IPS-18a (cell line): ENCODE results near the gene CEBPZOS.
A peak's percentile ranks its signal among the peaks of the same experiment; 100 is the strongest.
"Not testable (repeated sequence)": the region's sequence is repeated elsewhere in the genome, so short reads cannot be mapped to it uniquely, and the experiment has no call there.

Source experiments
- H3K27ac ChIP-seq: one replicate; pipeline ENCODE4 v1.5.1; 2013; ENCODE audit warnings: low read length
- H3K27me3 ChIP-seq: one replicate; pipeline ENCODE4 v1.6.1; 2013; ENCODE audit warnings: mild to moderate bottlenecking, low read length; ENCODE audit not compliant: control insufficient read depth, insufficient read depth
- H3K36me3 ChIP-seq: one replicate; pipeline ENCODE4 v1.6.1; 2013; ENCODE audit warnings: low read depth, low read length; ENCODE audit not compliant: control insufficient read depth
- H3K4me1 ChIP-seq: one replicate; pipeline ENCODE4 v1.6.1; 2013; ENCODE audit warnings: low read depth, low read length; ENCODE audit not compliant: control insufficient read depth
- H3K4me3 ChIP-seq: one replicate; pipeline ENCODE4 v1.5.1; 2013; ENCODE audit warnings: low read length
- H3K9ac ChIP-seq: one replicate; pipeline ENCODE4 v1.6.1; 2013; ENCODE audit warnings: mild to moderate bottlenecking, low read length, moderate library complexity
- H3K9me3 ChIP-seq: one replicate; pipeline ENCODE4 v1.6.1; 2013; ENCODE audit warnings: low read depth, low read length; ENCODE audit not compliant: control insufficient read depth

The CEBPZOS gene

DNA sequence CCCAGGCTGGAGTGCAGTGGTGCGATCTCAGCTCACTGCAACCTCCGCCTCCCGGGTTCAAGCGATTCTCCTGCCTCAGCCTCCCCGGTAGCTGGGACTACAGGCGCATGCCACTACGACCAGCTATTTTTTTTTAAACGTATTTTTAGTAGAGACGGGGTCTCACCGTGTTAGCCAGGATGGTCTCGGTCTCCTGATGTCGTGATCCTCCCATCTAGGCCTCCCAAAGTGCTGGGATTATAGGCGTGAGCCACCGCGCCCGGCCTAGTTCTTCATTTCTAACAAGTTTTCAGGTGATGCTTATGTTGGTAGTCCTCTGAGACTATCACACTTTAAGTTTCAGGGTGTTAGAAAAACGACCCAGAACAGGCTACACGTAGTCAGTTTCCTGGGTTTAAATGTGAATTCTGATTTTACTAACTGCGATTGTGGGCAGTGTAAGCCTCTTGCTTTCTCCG lies 405 bp upstream of the CEBPZOS start:
- H3K4me3 ChIP-seq = peak overlapping the region; percentile 65
- not testable (repeated sequence) for H3K9ac ChIP-seq, H3K27me3 ChIP-seq, H3K9me3 ChIP-seq, H3K27ac ChIP-seq
- peaks cover 12% of the 10 kb centered on the region for H3K36me3 ChIP-seq
- peaks cover 29% of the 10 kb centered on the region for H3K4me1 ChIP-seq

DNA sequence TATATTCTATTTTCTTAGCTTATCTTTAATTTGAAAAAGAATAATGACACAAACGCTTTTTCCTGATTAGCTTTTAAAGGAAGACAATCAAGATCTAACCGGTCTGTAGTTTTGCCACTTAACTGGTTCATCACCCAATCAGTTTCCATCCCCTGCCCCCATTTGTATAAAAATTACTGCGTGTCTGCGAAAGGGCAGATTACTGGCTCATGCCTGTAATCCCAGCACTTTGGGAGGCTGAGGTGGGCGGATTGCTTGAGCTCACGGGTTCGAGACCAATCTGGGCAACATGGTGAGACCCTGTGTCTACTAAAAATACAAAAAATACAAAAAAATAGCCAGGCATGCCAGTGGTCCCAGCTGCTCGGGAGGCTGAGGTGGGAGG lies 2.4 kb downstream of the CEBPZOS start:
- Histone ChIP-seq H3K4me3 (no peak overlapping the region), H3K36me3 (peaks cover 38% of the 10 kb centered on the region), H3K9ac (peak overlapping the region; percentile 31), H3K27me3 (no peaks in the 10 kb centered on the region), H3K9me3 (peaks cover 5% of the 10 kb centered on the region), H3K4me1 (peaks cover 12% of the 10 kb centered on the region), H3K27ac (peak overlapping the region; percentile 81)

DNA sequence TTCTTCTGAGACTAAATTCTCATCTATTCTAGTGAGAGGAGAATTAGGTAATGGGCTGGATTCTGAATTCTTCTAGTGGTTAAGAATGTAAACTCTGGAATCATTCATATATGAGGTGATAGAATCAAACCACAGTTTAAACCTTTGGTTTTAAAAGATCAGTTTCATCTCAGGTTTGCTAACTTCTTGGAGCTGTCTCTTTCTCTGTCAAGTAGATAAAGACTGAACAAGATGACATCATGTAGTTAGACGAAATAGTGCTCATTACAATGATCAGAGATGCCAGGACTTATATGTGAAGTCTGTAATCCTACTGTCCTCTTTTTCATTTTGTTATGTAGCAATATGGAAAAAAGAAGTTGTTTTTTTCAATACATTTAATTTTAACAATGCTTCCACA lies 4.9 kb downstream of the CEBPZOS start:
- Histone ChIP-seq H3K4me3 (no peak overlapping the region), H3K4me1 (peaks cover 31% of the 10 kb centered on the region), H3K27ac (no peak overlapping the region), H3K27me3 (no peaks in the 10 kb centered on the region), H3K9me3 (peaks cover 9% of the 10 kb centered on the region), H3K9ac (no peak overlapping the region), H3K36me3 (peaks cover 47% of the 10 kb centered on the region)

DNA sequence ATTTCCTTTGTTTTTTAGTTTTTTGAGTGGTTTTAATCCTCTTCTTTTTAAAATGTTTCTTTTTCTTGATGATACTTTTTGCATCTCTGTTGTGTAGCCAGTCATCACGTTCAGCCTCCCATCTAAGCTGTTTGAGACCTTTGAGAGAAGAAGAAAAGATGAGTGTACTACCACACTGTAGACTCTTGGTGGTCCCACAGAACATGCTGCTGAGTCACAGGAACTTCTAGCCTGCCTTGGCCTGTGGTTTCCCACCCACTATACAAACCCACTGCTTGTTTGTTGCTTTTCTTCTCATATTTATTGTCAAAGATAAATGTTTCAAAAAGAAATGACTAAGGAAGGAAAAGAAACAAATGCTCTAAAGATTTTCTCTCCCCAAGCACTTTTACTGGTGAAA lies 5.5 kb downstream of the CEBPZOS start:
- H3K27ac ChIP-seq = no peak overlapping the region
- H3K4me3 ChIP-seq = no peak overlapping the region
- no peak overlapping the region for H3K9ac ChIP-seq
- H3K36me3 ChIP-seq = peaks cover 50% of the 10 kb centered on the region
- peaks cover 31% of the 10 kb centered on the region for H3K4me1 ChIP-seq
- H3K9me3 ChIP-seq = peaks cover 9% of the 10 kb centered on the region
- no peaks in the 10 kb centered on the region for H3K27me3 ChIP-seq

DNA sequence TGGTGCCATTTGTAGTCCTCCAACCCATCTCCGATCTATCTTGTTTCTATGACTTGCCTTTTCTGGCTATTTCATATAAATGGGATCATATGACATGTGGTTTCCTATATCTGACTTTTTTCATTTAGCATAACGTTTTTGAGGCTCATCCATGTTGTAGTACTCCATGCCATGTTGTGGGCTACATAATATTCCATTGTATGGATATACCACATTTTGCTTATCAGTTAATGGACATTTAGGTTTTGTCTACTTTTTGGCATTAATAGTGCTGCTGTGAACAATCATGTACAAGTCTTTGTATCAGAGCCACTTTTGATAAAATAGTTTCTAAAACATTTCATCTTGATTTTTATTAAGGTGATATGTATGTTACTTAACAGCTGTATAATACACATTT lies 7.4 kb downstream of the CEBPZOS start:
- Histone ChIP-seq H3K27me3 (no peaks in the 10 kb centered on the region), H3K9ac (no peak overlapping the region), H3K4me1 (peaks cover 26% of the 10 kb centered on the region), H3K27ac (no peak overlapping the region), H3K4me3 (no peak overlapping the region), H3K9me3 (peaks cover 15% of the 10 kb centered on the region), H3K36me3 (peaks cover 70% of the 10 kb centered on the region)

DNA sequence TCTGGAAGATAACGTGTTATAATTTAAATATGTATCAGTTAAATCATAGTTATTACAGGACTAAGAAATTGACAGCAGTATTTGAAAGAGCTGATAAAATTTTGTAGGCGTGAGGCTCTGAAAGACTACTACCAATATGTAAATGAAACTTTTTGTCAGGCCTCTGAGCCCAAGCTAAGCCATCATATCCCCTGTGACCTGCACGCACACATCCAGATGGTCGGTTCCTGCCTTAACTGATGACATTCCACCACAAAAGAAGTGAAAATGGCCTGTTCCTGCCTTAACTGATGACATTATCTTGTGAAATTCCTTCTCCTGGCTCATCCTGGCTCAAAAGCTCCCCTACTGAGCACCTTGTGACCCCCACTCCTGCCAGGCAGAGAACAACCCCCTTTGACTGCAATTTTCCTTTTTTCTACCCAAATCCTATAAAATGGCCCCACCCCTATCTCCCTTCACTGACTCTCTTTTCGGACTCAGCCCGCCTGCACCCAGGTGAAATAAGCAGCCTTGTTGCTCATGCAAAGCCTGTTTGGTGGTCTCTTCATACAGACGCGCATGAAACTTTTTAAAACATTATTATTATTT lies 8.9 kb downstream of the CEBPZOS start:
- peak overlapping the region; percentile 71 for H3K9ac ChIP-seq
- H3K27me3 ChIP-seq = not testable (repeated sequence)
- H3K27ac ChIP-seq = peak overlapping the region; percentile 82
- H3K4me1 ChIP-seq = peaks cover 24% of the 10 kb centered on the region
- peak overlapping the region; percentile 45 for H3K4me3 ChIP-seq
- H3K9me3 ChIP-seq = peaks cover 23% of the 10 kb centered on the region
- peaks cover 79% of the 10 kb centered on the region for H3K36me3 ChIP-seq

DNA sequence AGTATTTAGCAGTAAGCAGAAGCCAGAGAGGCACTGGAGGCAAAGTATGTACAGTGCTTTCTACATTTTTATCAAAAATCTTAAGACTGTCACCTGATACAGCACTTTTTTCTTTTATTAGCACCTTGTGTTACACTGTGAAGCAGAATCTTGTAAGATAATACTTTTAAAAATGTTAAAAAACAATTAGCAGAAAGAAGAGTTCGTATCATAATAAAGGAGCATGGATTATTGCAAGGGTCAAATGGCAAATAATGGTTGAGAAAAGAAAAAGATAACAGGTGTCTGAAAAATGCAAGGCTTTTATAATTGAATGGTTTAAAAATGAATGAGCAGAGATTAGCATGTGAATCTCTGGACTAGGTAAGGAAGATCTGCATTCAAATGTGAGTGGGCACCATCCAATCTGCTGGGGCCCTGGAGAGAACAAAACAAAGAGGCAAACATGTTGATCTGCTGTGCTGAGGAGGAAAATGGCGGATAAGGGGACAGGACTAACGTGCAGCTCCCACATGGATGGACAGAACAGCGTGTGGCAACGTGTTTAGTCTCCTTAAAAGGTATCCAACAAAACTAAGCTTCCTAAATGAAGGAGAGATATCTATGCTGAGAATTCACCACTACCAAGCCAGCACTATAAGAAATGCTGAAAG lies 9.5 kb downstream of the CEBPZOS start:
- peak overlapping the region; percentile 82 for H3K27ac ChIP-seq
- no peaks in the 10 kb centered on the region for H3K27me3 ChIP-seq
- H3K9ac ChIP-seq = peak overlapping the region; percentile 71
- peaks cover 19% of the 10 kb centered on the region for H3K4me1 ChIP-seq
- peaks cover 23% of the 10 kb centered on the region for H3K9me3 ChIP-seq
- H3K36me3 ChIP-seq = peaks cover 79% of the 10 kb centered on the region
- peak overlapping the region; percentile 45 for H3K4me3 ChIP-seq

DNA sequence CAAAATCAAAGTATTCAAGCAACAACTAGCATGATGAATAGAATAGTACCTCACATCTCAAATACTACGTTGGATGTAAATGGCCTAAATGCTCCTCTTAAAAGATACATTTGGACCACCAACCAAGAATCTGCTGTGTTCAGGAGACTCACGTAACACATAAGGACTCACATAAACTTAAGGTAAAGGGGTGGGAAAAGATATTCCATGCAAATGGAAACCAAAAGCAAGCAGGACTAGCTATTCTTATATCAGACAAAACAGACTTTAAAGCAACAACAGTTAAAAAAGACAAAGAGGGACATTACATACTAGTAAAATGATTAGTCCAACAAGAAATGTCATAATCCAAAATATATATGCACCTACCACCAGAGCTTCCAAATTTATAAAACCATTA lies 10.5 kb downstream of the CEBPZOS start:
- H3K27ac ChIP-seq = peak overlapping the region; percentile 82
- H3K4me3 ChIP-seq = not testable (repeated sequence)

DNA sequence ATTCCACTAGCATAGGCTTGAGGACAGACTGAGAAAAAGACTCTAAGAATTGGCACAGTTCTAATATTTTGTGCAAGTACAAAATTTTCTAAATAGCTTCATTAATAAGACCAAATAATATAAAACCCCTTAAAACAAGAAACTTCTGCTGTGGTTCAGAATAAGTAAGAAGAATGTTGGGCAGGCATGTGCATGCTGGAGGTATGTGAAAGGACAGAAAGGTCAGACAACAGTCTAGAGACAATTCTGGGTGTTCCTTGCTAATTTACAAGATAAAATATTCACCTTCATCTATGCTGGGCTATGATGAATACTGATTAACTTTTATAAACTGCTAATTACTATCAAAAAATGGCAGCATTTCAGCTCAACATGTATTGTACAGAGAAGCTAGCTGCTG lies 14.9 kb downstream of the CEBPZOS start:
- H3K4me3 ChIP-seq = no peak overlapping the region
- no peaks in the 10 kb centered on the region for H3K27me3 ChIP-seq
- no peak overlapping the region for H3K27ac ChIP-seq
- peaks cover 14% of the 10 kb centered on the region for H3K9me3 ChIP-seq
- H3K9ac ChIP-seq = no peak overlapping the region
- peaks cover 98% of the 10 kb centered on the region for H3K36me3 ChIP-seq
- H3K4me1 ChIP-seq = peaks cover under 1% of the 10 kb centered on the region

More for the DNA sequence above, 10.5 kb downstream of the CEBPZOS start:
- not testable (repeated sequence) for H3K9ac ChIP-seq, H3K27me3 ChIP-seq
- Histone ChIP-seq H3K9me3 (peaks cover 23% of the 10 kb centered on the region), H3K36me3 (peaks cover 79% of the 10 kb centered on the region), H3K4me1 (peaks cover 19% of the 10 kb centered on the region)

DNA sequence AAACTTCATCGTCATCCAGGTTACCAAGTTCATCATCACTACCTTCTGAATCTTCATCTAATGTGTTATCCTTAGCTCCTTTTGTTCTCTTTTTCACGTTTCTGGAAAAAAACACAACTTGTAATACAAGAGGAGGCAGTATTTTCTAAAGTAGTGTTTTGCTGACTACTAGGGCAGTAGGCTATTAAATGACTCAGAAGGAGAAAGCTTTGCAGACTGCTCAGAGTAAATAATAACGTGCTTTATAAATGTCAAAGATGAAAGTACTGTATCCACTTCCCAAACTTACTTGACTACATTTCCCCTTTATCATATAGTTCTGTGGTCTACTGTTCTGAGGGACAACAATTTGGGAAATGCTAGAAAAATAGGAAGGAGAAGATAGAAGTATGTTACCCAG lies 15.6 kb downstream of the CEBPZOS start:
- Histone ChIP-seq H3K9me3 (peaks cover 14% of the 10 kb centered on the region), H3K9ac (no peak overlapping the region), H3K4me3 (no peak overlapping the region), H3K27ac (no peak overlapping the region), H3K36me3 (peaks cover 100% of the 10 kb centered on the region), H3K4me1 (no peaks in the 10 kb centered on the region), H3K27me3 (no peaks in the 10 kb centered on the region)

DNA sequence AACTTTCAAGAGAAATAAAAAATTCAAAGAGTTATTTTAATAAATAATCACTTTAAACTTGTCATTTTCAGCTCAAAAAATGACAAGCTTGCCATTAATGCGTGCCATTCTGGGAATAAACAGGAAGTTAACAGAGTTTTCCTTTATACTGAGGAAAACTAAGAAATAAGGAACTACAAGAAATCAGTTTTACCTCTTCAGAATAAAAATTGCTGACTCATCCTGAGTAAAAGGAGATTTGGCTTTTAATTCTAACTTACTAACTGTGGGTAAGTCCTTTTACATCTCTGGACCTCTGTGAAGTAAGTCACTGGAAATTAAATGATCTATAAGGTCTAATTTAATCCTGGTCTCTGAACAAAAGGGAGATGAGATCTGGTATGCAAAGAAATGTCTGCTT lies 19.0 kb downstream of the CEBPZOS start:
- Histone ChIP-seq H3K9me3 (no peaks in the 10 kb centered on the region), H3K9ac (no peak overlapping the region), H3K27ac (peak overlapping the region; percentile 40), H3K4me1 (no peaks in the 10 kb centered on the region), H3K36me3 (peaks cover 94% of the 10 kb centered on the region), H3K27me3 (no peaks in the 10 kb centered on the region), H3K4me3 (no peak overlapping the region)

DNA sequence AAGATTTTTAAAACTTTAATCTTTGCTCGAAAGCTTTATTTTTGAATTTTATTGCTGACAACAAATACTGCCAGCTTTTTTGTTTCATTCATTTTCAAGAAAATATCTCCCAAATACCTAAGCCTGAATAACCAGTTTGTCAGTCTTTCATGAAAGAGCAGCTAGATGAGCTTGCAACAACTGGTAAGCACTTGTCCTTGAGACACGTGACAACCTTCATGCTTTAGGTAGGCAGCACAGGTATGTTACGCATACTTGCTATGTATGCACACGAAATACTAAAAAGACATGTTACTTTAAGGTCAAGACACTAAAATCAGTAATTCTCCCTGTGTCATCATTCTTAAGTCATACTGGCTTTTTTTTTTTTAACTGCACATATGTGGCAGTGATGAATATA lies 22.8 kb downstream of the CEBPZOS start:
- Histone ChIP-seq H3K9ac (no peak overlapping the region), H3K4me3 (no peak overlapping the region), H3K9me3 (no peaks in the 10 kb centered on the region), H3K27me3 (no peaks in the 10 kb centered on the region), H3K36me3 (peaks cover 94% of the 10 kb centered on the region), H3K27ac (no peak overlapping the region), H3K4me1 (peaks cover 8% of the 10 kb centered on the region)
